Right lobe of liver (tissue), 6 donors: Measurements from ENCODE around the gene SLC1A3. TPM values are rescaled to one million over a fixed set of nuclear protein-coding genes. Genes with fewer than 3 reads are reported as not detected.

ENCODE experiments used
- ATAC-seq, 4 donors: fragments of 200-7000 bp; cut with Tn5 transposase; one replicate each; pipeline ENCODE4 v1.9.1; 2020; ENCODE audit warnings: mild to moderate bottlenecking in 4 of 4, moderate library complexity in 4 of 4
- DNase-seq, 3 donors: peaks; one replicate each; pipeline ENCODE4 v3.0.0-alpha.2; 2020
- H3K27ac ChIP-seq, 3 donors: fragments of 200-600 bp; one replicate each; pipeline ENCODE4 v1.8.0; 2022
- H3K27me3 ChIP-seq, 2 donors: fragments of 200-600 bp; one replicate each; pipeline ENCODE4 v1.8.0; 2022
- H3K36me3 ChIP-seq, 4 donors: fragments of 200-600 bp; sonication (generic) in 1 of 4; one replicate each; pipeline versions ENCODE4 v1.5.1 to v1.8.0; 2017 to 2022; ENCODE audit warnings: control low read depth in 1 of 4
- H3K4me1 ChIP-seq, 4 donors: fragments of 200-600 bp; sonication (generic) in 1 of 4; one replicate each; pipeline versions ENCODE4 v1.5.1 to v1.8.0; 2017 to 2022; ENCODE audit warnings: control low read depth in 1 of 4
- H3K4me3 ChIP-seq, 3 donors: fragments of 200-600 bp; one replicate each; pipeline ENCODE4 v1.8.0; 2022
- H3K9me3 ChIP-seq, 4 donors: fragments of 200-600 bp; sonication (generic) in 1 of 4; one replicate each; pipeline versions ENCODE4 v1.5.1 to v1.8.0; 2017 to 2022; ENCODE audit warnings: control low read depth in 1 of 4
- POLR2A ChIP-seq: fragments of 450-650 bp; IDR thresholded peaks from one replicate; pipeline ENCODE4 v1.6.1; 2017; ENCODE audit warnings: antibody characterized with exemption, mild to moderate bottlenecking
- WGBS: methylation state at CpG from one replicate; pipeline ENCODE4 v1.1.6; 2018; ENCODE audit warnings: low coverage, low lambda C conversion rate; ENCODE audit not compliant: insufficient coverage; ENCODE audit errors: missing lambda C conversion rate; 5-methylcytosine and 5-hydroxymethylcytosine counted together
- intact Hi-C, 2 donors: fragments of 100-400 bp; cut with DNase I; formaldehyde crosslinking; loops; one replicate each; pipeline versions ENCODE4 v1.11.2 to v1.14.1; 2022
- small RNA-seq, 2 experiments: library from RNA; depleted of rRNA; stranded (forward); fragments of <200 nt; gene quantifications; one replicate each; pipeline ENCODE3, GENCODE V24; 2016
- total RNA-seq, 6 experiments: library from RNA; depleted of rRNA in 2 of 6; stranded (reverse); fragments of >200 nt in 2 of 6; fragmentation: NEBNext Ultra II Directional in 3 of 6; extraction: Animal tissue kit (Norgen Biotek cat#: 25700) in 3 of 6; gene quantifications; one replicate each; pipeline versions ENCODE4 v1.1.0 to v1.2.4, GENCODE V29; 2016 to 2023
- TF ChIP-seq, protein P1 (sequence below), 4 donors: fragments of 200-600 bp in 3 of 4; fragments of 450-650 bp in 1 of 4; IDR thresholded peaks; one replicate each; pipeline versions ENCODE4 v1.5.1 to v1.8.0; 2016 to 2022; ENCODE audit warnings: antibody characterized with exemption in 4 of 4, mild to moderate bottlenecking in 2 of 4
- donor health status: DM: no; HTN: yes; CAD: no.
- donor health status: DM: no; HTN: no; CAD: no.
- donor health status: DM: no; HTN: no; CAD: no.
- donor health status: DM: no; HTN: yes; CAD: no.
- donor health status: DM: no; HTN: yes; CAD: no.

SLC1A3 gene
- total RNA-seq, 6 experiments from 2014 or later, result 4.7 to 15.1 (median 6.1) TPM

DNA sequence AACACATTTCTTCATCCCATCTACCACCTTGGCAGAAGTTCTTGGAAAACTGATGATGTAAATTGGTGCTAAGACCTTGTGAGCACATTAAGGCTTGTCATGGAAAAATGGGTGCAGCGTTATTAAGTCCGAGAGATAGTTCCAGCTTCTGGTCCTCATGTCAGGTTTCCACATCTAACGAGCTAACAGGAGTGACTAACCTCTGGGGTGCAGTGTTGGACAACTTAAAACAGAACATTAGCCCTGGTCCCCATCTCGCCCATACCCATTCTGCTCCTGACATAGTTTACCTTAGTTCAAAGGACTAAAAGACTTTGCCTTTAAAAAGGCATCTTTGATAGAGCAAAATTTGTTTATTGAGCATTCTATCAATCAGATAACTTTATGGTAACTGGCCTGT is 128.0 kb downstream of the SLC1A3 start:
- ATAC-seq (peak; percentile 17 to 65 (median 54)), DNase-seq (no peak)
- Histone ChIP-seq H3K4me1 (no peaks in the 10 kb centered on the region), H3K27ac (no peak overlapping the region), H3K9me3 (no peaks in the 10 kb centered on the region), H3K27me3 (no peaks in the 10 kb centered on the region), H3K4me3 (no peak overlapping the region), H3K36me3 (no peaks in the 10 kb centered on the region)
- WGBS, result 44% methylated on average over 4 of the region's 4 CpGs
- no peak for TF ChIP-seq POLR2A
- TF ChIP-seq, protein P1, sequence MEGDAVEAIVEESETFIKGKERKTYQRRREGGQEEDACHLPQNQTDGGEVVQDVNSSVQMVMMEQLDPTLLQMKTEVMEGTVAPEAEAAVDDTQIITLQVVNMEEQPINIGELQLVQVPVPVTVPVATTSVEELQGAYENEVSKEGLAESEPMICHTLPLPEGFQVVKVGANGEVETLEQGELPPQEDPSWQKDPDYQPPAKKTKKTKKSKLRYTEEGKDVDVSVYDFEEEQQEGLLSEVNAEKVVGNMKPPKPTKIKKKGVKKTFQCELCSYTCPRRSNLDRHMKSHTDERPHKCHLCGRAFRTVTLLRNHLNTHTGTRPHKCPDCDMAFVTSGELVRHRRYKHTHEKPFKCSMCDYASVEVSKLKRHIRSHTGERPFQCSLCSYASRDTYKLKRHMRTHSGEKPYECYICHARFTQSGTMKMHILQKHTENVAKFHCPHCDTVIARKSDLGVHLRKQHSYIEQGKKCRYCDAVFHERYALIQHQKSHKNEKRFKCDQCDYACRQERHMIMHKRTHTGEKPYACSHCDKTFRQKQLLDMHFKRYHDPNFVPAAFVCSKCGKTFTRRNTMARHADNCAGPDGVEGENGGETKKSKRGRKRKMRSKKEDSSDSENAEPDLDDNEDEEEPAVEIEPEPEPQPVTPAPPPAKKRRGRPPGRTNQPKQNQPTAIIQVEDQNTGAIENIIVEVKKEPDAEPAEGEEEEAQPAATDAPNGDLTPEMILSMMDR (IDR thresholded peaks at IDR 0.05), result peak in 1 of 4 donors; percentile 11
- intact Hi-C loops, result no loop called here

DNA sequence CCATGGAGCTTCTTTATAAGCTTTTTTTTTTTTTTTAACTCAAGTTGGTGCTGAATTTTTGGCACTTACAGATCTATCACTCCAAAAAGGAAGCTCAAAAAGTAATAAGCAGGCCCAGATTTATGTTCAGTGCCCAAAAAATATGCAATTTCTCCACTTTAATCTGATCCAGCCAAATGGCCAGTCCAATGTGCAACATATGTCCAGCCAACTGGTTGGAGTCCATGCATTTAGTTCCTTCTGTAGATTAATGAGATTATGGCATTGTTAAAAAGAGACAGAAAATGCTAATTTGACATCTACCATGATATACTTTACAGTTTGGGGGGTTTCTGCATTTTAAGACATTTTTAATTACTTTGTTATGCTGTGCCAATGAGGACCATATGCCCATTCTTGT is 129.5 kb downstream of the SLC1A3 start:
- no peak overlapping the region for H3K27ac ChIP-seq
- no peaks in the 10 kb centered on the region for H3K9me3 ChIP-seq
- no peak for ATAC-seq
- intact Hi-C loops, result no loop called here
- H3K4me3 ChIP-seq, result no peak overlapping the region
- H3K36me3 ChIP-seq, result no peaks in the 10 kb centered on the region
- TF ChIP-seq, protein P1 (IDR thresholded peaks at IDR 0.05), result no peak
- no peak for TF ChIP-seq POLR2A
- DNase-seq, result no peak
- H3K27me3 ChIP-seq, result no peaks in the 10 kb centered on the region
- H3K4me1 ChIP-seq, result no peaks in the 10 kb centered on the region

Small RNA genes lying within 50 kb of the gene (small RNA-seq; reads per million reads assigned to genes)
- gene AC010631.1, result 0 reads per million in 2 experiments
